OCI-LY1 (cell line): ENCODE results near the gene MAK.

Source experiments
- H2AFZ ChIP-seq: fragments of 200-600 bp; sonication (generic), shearing (Covaris generic); 2 replicates; pipeline ENCODE4 v1.6.0; 2014; ENCODE audit warnings: antibody characterized with exemption, mild to moderate bottlenecking, low read length
- H3F3A ChIP-seq: fragments of 200-600 bp; sonication (generic), shearing (Covaris generic); 2 replicates; pipeline ENCODE4 v1.6.0; 2014; ENCODE audit warnings: mild to moderate bottlenecking, antibody characterized with exemption, low read length, moderate library complexity; ENCODE audit not compliant: insufficient read depth
- H3K27ac ChIP-seq: fragments of 200-600 bp; sonication (generic); 2 replicates; pipeline ENCODE4 v1.5.1; 2014; ENCODE audit warnings: low read length, mixed run types, mild to moderate bottlenecking, low read depth; ENCODE audit not compliant: poor library complexity, severe bottlenecking
- H3K27me3 ChIP-seq: fragments of 200-600 bp; sonication (generic); 2 replicates; pipeline ENCODE4 v1.6.0; 2014; ENCODE audit warnings: antibody characterized with exemption, mild to moderate bottlenecking, low read length, moderate library complexity; ENCODE audit not compliant: insufficient read depth
- H3K36me3 ChIP-seq: fragments of 200-600 bp; sonication (generic); 2 replicates; pipeline ENCODE4 v1.6.1; 2014; ENCODE audit warnings: mild to moderate bottlenecking, antibody characterized with exemption, low read length, moderate library complexity, mixed read lengths; ENCODE audit not compliant: insufficient read depth
- H3K4me1 ChIP-seq: fragments of 200-600 bp; sonication (generic); 2 replicates; pipeline ENCODE4 v1.5.1; 2014; ENCODE audit warnings: mild to moderate bottlenecking, low read length, moderate library complexity; ENCODE audit not compliant: insufficient read depth, severe bottlenecking
- H3K4me2 ChIP-seq: fragments of 200-600 bp; sonication (generic), shearing (Covaris generic); 2 replicates; pipeline ENCODE4 v1.6.1; 2014; ENCODE audit warnings: low read length
- H3K4me3 ChIP-seq: fragments of 200-600 bp; sonication (generic); 2 replicates; pipeline ENCODE4 v1.5.1; 2014; ENCODE audit warnings: low read length, low read depth, mild to moderate bottlenecking, mixed read lengths; ENCODE audit not compliant: poor library complexity, severe bottlenecking
- H3K79me2 ChIP-seq: fragments of 200-600 bp; shearing (Covaris generic); 2 replicates; pipeline ENCODE4 v1.6.1; 2016; ENCODE audit warnings: mixed run types, low read length, mixed read lengths; ENCODE audit not compliant: insufficient read depth
- H3K9ac ChIP-seq: fragments of 200-600 bp; sonication (generic), shearing (Covaris generic); 2 replicates; pipeline ENCODE4 v1.6.1; 2014; ENCODE audit warnings: mild to moderate bottlenecking, low read length, mixed read lengths
- H3K9me2 ChIP-seq: fragments of 200-600 bp; sonication (generic), shearing (Covaris generic); 2 replicates; pipeline ENCODE4 v1.6.1; 2014; ENCODE audit warnings: low read depth, mild to moderate bottlenecking, low read length, mixed read lengths
- H3K9me3 ChIP-seq: fragments of 200-600 bp; shearing (Covaris generic); 2 replicates; pipeline ENCODE4 v1.6.1; 2014; ENCODE audit warnings: low read length, mixed read lengths
- H4K20me1 ChIP-seq: fragments of 200-600 bp; sonication (generic), shearing (Covaris generic); 2 replicates; pipeline ENCODE4 v1.6.0; 2016; ENCODE audit warnings: mild to moderate bottlenecking, low read length; ENCODE audit not compliant: insufficient read depth
- EZH2 ChIP-seq: fragments of 200-600 bp; sonication (generic), shearing (Covaris generic); IDR thresholded peaks from 2 replicates; pipeline ENCODE4 v1.8.0; 2017; ENCODE audit warnings: borderline replicate concordance, mixed run types, mild to moderate bottlenecking, antibody characterized with exemption, low read length, moderate library complexity, mixed read lengths
- TF ChIP-seq, protein P1 (sequence below): fragments of 200-600 bp; sonication (generic), shearing (Covaris generic); IDR thresholded peaks from 2 replicates; pipeline ENCODE4 v1.5.1; 2017; ENCODE audit warnings: mild to moderate bottlenecking, antibody characterized with exemption, low read length, moderate library complexity, mixed read lengths

MAK gene

DNA sequence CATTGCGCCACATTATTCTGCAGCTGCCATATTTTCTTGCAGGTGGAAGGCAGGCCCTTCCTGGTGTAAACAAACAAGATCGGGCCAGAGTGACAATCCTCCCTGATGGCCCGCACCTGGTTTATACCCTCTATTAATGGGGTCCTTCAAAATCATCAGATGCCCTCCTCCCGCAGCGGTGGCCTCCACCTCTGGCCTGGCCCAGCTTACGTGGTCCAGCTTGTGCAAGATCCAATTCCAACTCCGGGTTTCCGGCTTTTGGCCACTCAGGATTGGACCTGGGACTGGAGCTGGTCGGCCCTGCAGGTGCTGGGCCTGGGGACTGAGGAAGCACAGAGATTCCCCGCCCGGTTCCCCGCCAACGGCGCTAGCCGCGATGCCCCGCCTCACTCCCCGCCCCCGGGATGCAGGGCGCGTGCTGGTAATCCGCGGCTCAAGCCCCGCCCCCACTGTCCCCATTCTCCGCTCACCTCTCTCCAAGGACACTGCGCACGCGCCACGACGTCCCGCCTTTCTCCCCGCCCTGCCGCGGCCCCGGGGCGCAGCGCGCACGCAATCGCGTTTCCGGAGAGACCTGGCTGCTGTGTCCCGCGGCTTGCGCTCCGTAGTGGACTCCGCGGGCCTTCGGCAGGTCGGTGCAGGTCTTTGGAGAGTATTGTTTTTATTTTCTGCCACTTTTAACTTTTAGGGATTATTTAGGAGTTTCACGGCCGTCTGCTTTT, 90.9 kb downstream of the MAK start, which contains the start of gene TMEM14B:
TMEM14B (plus strand) TSS at position 555 of the 722 bp plus-strand sequence. CDS start 1,441 bp downstream, outside the sequence.
- Histone ChIP-seq H3K4me2 (peak within 1 kb of the TSS; percentile 96), H3K79me2 (peaks cover 21% of the 10 kb centered on the region), H3K4me3 (peak within 1 kb of the TSS; percentile 89), H4K20me1 (no peaks in the 10 kb centered on the region), H3K9me3 (no peaks in the 10 kb centered on the region), H3K9me2 (no peaks in the 10 kb centered on the region), H3K4me1 (peaks cover 41% of the 10 kb centered on the region), H3K9ac (peak within 1 kb of the TSS; percentile 98), H3K27ac (peak within 1 kb of the TSS; percentile 68), H3K36me3 (peaks cover 31% of the 10 kb centered on the region), H3F3A (no peaks in the 10 kb centered on the region), H2AFZ (peak within 1 kb of the TSS; percentile 18; the same call in 1 of the 2 replicates), H3K27me3 (no peaks in the 10 kb centered on the region)
- no peak for TF ChIP-seq EZH2
- TF ChIP-seq, protein P1, sequence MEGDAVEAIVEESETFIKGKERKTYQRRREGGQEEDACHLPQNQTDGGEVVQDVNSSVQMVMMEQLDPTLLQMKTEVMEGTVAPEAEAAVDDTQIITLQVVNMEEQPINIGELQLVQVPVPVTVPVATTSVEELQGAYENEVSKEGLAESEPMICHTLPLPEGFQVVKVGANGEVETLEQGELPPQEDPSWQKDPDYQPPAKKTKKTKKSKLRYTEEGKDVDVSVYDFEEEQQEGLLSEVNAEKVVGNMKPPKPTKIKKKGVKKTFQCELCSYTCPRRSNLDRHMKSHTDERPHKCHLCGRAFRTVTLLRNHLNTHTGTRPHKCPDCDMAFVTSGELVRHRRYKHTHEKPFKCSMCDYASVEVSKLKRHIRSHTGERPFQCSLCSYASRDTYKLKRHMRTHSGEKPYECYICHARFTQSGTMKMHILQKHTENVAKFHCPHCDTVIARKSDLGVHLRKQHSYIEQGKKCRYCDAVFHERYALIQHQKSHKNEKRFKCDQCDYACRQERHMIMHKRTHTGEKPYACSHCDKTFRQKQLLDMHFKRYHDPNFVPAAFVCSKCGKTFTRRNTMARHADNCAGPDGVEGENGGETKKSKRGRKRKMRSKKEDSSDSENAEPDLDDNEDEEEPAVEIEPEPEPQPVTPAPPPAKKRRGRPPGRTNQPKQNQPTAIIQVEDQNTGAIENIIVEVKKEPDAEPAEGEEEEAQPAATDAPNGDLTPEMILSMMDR: no peak

DNA sequence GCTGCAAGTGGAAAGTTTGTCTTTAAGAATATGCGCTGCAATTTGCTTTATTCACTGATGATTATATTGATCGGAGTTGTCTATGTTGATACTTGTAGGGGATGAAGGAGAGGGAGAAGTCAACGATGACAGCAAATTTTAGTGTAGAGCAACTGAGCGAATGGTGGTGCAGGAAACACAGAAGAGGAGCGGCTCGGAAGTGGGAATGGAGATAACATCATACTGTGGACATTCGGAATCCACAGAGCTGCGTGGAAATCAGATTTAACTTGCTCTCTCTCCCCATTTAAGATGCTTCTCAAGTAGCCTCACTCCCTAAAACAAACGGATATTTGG, 91.5 kb downstream of the MAK start:
- TF ChIP-seq, protein P1: no peak
- no peak for TF ChIP-seq EZH2
- H3K4me1 ChIP-seq: peaks cover 41% of the 10 kb centered on the region
- H3K4me3 ChIP-seq: peak overlapping the region; percentile 89
- H3K27ac ChIP-seq: peak overlapping the region; percentile 68
- peak overlapping the region; percentile 98 for H3K9ac ChIP-seq
- H2AFZ ChIP-seq: peak overlapping the region; percentile 18; the same call in 1 of the 2 replicates
- H3K9me3 ChIP-seq: no peaks in the 10 kb centered on the region
- H3F3A ChIP-seq: no peaks in the 10 kb centered on the region
- H3K79me2 ChIP-seq: peaks cover 21% of the 10 kb centered on the region
- H3K27me3 ChIP-seq: no peaks in the 10 kb centered on the region
- H3K36me3 ChIP-seq: peaks cover 27% of the 10 kb centered on the region
- H3K4me2 ChIP-seq: peak overlapping the region; percentile 93
- no peaks in the 10 kb centered on the region for H4K20me1 ChIP-seq
- H3K9me2 ChIP-seq: no peaks in the 10 kb centered on the region

DNA sequence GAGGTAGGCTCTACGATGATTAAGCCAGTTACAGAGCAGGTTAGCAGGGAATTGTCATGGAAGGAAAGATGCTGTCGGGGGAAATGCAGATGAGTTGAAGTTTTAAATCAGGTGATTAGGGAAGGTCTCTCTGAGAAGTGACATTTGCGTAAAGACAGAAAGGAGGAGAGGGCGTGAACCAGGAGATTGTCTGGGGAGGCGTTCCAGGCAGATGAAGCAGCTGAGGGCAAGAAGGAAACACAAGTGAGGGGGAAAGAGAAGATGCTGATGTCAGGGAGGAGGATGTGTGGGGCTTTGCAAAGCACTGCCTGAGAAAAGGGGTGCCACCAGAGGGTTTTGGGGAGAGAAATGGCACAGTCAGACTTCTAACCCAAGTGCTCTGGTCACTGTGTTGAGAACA, 93.2 kb downstream of the MAK start:
- Histone ChIP-seq H3K4me1 (peaks cover 39% of the 10 kb centered on the region), H3K27me3 (no peaks in the 10 kb centered on the region), H3F3A (no peaks in the 10 kb centered on the region), H3K4me3 (no peak overlapping the region), H3K9ac (no peak overlapping the region), H3K4me2 (no peak overlapping the region), H3K79me2 (peaks cover 21% of the 10 kb centered on the region), H3K27ac (no peak overlapping the region), H3K9me2 (no peaks in the 10 kb centered on the region), H3K36me3 (peaks cover 10% of the 10 kb centered on the region; the same call in 1 of the 2 replicates), H4K20me1 (no peaks in the 10 kb centered on the region), H3K9me3 (no peaks in the 10 kb centered on the region), H2AFZ (no peak overlapping the region)
- TF ChIP-seq, protein P1: no peak
- no peak for TF ChIP-seq EZH2
